ENCODE measurements around the gene RPS23.

RPS23 gene

GRCh38 chr5:82257247-82257646, 20.9 kb downstream of the RPS23 start:
- H3K27ac ChIP-seq (ENCODE audit: low read depth, low read length), result no peak overlapping the region
- no peak overlapping the region for H3K4me3 ChIP-seq (ENCODE audit: low read depth in 1 of 5, low read length in 5 of 5)

GRCh38 chr5:82255844-82256243, 22.3 kb downstream of the RPS23 start:
- Histone ChIP-seq H3K27ac (ENCODE audit: low read depth, low read length) (no peak overlapping the region), H3K9me3 (ENCODE audit: control insufficient read depth in 5 of 5, low read length in 5 of 5) (no peaks in the 10 kb centered on the region), H3K9ac (ENCODE audit: low read length in 5 of 5) (no peak overlapping the region), H3K4me3 (ENCODE audit: low read depth in 1 of 5, low read length in 5 of 5) (no peak overlapping the region), H3K27me3 (ENCODE audit: control insufficient read depth in 5 of 5, insufficient read depth in 4 of 5, low read length in 5 of 5) (no peaks in the 10 kb centered on the region), H3K36me3 (ENCODE audit: control insufficient read depth in 5 of 5, insufficient read depth in 5 of 5, low read length in 5 of 5) (peaks cover 0 to 6% (median 0%) of the 10 kb centered on the region in 5 donors), H3K4me1 (ENCODE audit: control insufficient read depth in 5 of 5, insufficient read depth in 5 of 5, low read length in 5 of 5) (peaks cover 0 to 19% (median 2%) of the 10 kb centered on the region in 5 donors)

More at GRCh38 chr5:82257247-82257646, 20.9 kb downstream of the RPS23 start:
- no peaks in the 10 kb centered on the region for H3K9me3 ChIP-seq (ENCODE audit: control insufficient read depth in 5 of 5, low read length in 5 of 5)
- peaks cover 0 to 6% (median 0%) of the 10 kb centered on the region in 5 donors for H3K36me3 ChIP-seq (ENCODE audit: control insufficient read depth in 5 of 5, insufficient read depth in 5 of 5, low read length in 5 of 5)
- peaks cover 0 to 19% (median 2%) of the 10 kb centered on the region in 5 donors for H3K4me1 ChIP-seq (ENCODE audit: control insufficient read depth in 5 of 5, insufficient read depth in 5 of 5, low read length in 5 of 5)
- H3K9ac ChIP-seq (ENCODE audit: low read length in 5 of 5), result no peak overlapping the region
- no peaks in the 10 kb centered on the region for H3K27me3 ChIP-seq (ENCODE audit: control insufficient read depth in 5 of 5, insufficient read depth in 4 of 5, low read length in 5 of 5)

GRCh38 chr5:82252744-82253143, 25.4 kb downstream of the RPS23 start:
- Histone ChIP-seq H3K27me3 (ENCODE audit: control insufficient read depth in 5 of 5, insufficient read depth in 4 of 5, low read length in 5 of 5) (no peaks in the 10 kb centered on the region), H3K4me3 (ENCODE audit: low read depth in 1 of 5, low read length in 5 of 5) (no peak overlapping the region), H3K4me1 (ENCODE audit: control insufficient read depth in 5 of 5, insufficient read depth in 5 of 5, low read length in 5 of 5) (peaks cover 0 to 7% (median 0%) of the 10 kb centered on the region in 5 donors), H3K9ac (ENCODE audit: low read length in 5 of 5) (no peak overlapping the region), H3K9me3 (ENCODE audit: control insufficient read depth in 5 of 5, low read length in 5 of 5) (peaks cover 0 to 3% (median 0%) of the 10 kb centered on the region in 5 donors), H3K27ac (ENCODE audit: low read depth, low read length) (no peak overlapping the region), H3K36me3 (ENCODE audit: control insufficient read depth in 5 of 5, insufficient read depth in 5 of 5, low read length in 5 of 5) (peaks cover 0 to 6% (median 0%) of the 10 kb centered on the region in 5 donors)

GRCh38 chr5:82246960-82247574, 31.1 kb downstream of the RPS23 start:
- H3K4me1 ChIP-seq (ENCODE audit: control insufficient read depth in 5 of 5, insufficient read depth in 5 of 5, low read length in 5 of 5), result no peaks in the 10 kb centered on the region
- no peak overlapping the region for H3K4me3 ChIP-seq (ENCODE audit: low read depth in 1 of 5, low read length in 5 of 5)
- no peaks in the 10 kb centered on the region for H3K27me3 ChIP-seq (ENCODE audit: control insufficient read depth in 5 of 5, insufficient read depth in 4 of 5, low read length in 5 of 5)
- H3K27ac ChIP-seq (ENCODE audit: low read depth, low read length), result no peak overlapping the region
- H3K9ac ChIP-seq (ENCODE audit: low read length in 5 of 5), result no peak overlapping the region
- no peaks in the 10 kb centered on the region for H3K36me3 ChIP-seq (ENCODE audit: control insufficient read depth in 5 of 5, insufficient read depth in 5 of 5, low read length in 5 of 5)
- peaks cover 0 to 12% (median 5%) of the 10 kb centered on the region in 5 donors for H3K9me3 ChIP-seq (ENCODE audit: control insufficient read depth in 5 of 5, low read length in 5 of 5)

- peaks cover 0 to 12% (median 5%) of the 10 kb centered on the region in 5 donors for H3K9me3 ChIP-seq (ENCODE audit: control insufficient read depth in 5 of 5, low read length in 5 of 5)
- no peak overlapping the region for H3K27ac ChIP-seq (ENCODE audit: low read depth, low read length)
- H3K9ac ChIP-seq (ENCODE audit: low read length in 5 of 5), result no peak overlapping the region
- no peak overlapping the region for H3K4me3 ChIP-seq (ENCODE audit: low read depth in 1 of 5, low read length in 5 of 5)
- no peaks in the 10 kb centered on the region for H3K36me3 ChIP-seq (ENCODE audit: control insufficient read depth in 5 of 5, insufficient read depth in 5 of 5, low read length in 5 of 5)
- no peaks in the 10 kb centered on the region for H3K4me1 ChIP-seq (ENCODE audit: control insufficient read depth in 5 of 5, insufficient read depth in 5 of 5, low read length in 5 of 5)
- no peaks in the 10 kb centered on the region for H3K27me3 ChIP-seq (ENCODE audit: control insufficient read depth in 5 of 5, insufficient read depth in 4 of 5, low read length in 5 of 5)
These were observed 33.1 kb downstream of the RPS23 start for GRCh38 chr5:82244854-82245635.

- no peaks in the 10 kb centered on the region for H3K27me3 ChIP-seq (ENCODE audit: control insufficient read depth in 5 of 5, insufficient read depth in 4 of 5, low read length in 5 of 5)
- H3K36me3 ChIP-seq (ENCODE audit: control insufficient read depth in 5 of 5, insufficient read depth in 5 of 5, low read length in 5 of 5), result no peaks in the 10 kb centered on the region
- H3K4me3 ChIP-seq (ENCODE audit: low read depth in 1 of 5, low read length in 5 of 5), result no peak overlapping the region
- H3K9me3 ChIP-seq (ENCODE audit: control insufficient read depth in 5 of 5, low read length in 5 of 5), result peaks cover 0 to 12% (median 5%) of the 10 kb centered on the region in 5 donors
- H3K4me1 ChIP-seq (ENCODE audit: control insufficient read depth in 5 of 5, insufficient read depth in 5 of 5, low read length in 5 of 5), result no peaks in the 10 kb centered on the region
- no peak overlapping the region for H3K27ac ChIP-seq (ENCODE audit: low read depth, low read length)
- no peak overlapping the region for H3K9ac ChIP-seq (ENCODE audit: low read length in 5 of 5)
These were observed 34.0 kb downstream of the RPS23 start for GRCh38 chr5:82244151-82244550.

- Histone ChIP-seq H3K4me1 (ENCODE audit: control insufficient read depth in 5 of 5, insufficient read depth in 5 of 5, low read length in 5 of 5) (no peaks in the 10 kb centered on the region), H3K27ac (ENCODE audit: low read depth, low read length) (no peak overlapping the region), H3K4me3 (ENCODE audit: low read depth in 1 of 5, low read length in 5 of 5) (no peak overlapping the region), H3K9me3 (ENCODE audit: control insufficient read depth in 5 of 5, low read length in 5 of 5) (no peaks in the 10 kb centered on the region), H3K27me3 (ENCODE audit: control insufficient read depth in 5 of 5, insufficient read depth in 4 of 5, low read length in 5 of 5) (no peaks in the 10 kb centered on the region), H3K9ac (ENCODE audit: low read length in 5 of 5) (no peak overlapping the region), H3K36me3 (ENCODE audit: control insufficient read depth in 5 of 5, insufficient read depth in 5 of 5, low read length in 5 of 5) (no peaks in the 10 kb centered on the region)
These were observed 43.3 kb downstream of the RPS23 start for GRCh38 chr5:82234885-82235284.

- H3K27ac ChIP-seq (ENCODE audit: low read depth, low read length), result no peak overlapping the region
- H3K4me3 ChIP-seq (ENCODE audit: low read depth in 1 of 5, low read length in 5 of 5), result no peak overlapping the region
- H3K9ac ChIP-seq (ENCODE audit: low read length in 5 of 5), result no peak overlapping the region
- no peaks in the 10 kb centered on the region for H3K9me3 ChIP-seq (ENCODE audit: control insufficient read depth in 5 of 5, low read length in 5 of 5)
- H3K4me1 ChIP-seq (ENCODE audit: control insufficient read depth in 5 of 5, insufficient read depth in 5 of 5, low read length in 5 of 5), result peaks cover 0 to 3% (median 0%) of the 10 kb centered on the region in 5 donors
- no peaks in the 10 kb centered on the region for H3K27me3 ChIP-seq (ENCODE audit: control insufficient read depth in 5 of 5, insufficient read depth in 4 of 5, low read length in 5 of 5)
- H3K36me3 ChIP-seq (ENCODE audit: control insufficient read depth in 5 of 5, insufficient read depth in 5 of 5, low read length in 5 of 5), result no peaks in the 10 kb centered on the region
These were observed 52.5 kb downstream of the RPS23 start for GRCh38 chr5:82225525-82226172.

All from subcutaneous abdominal adipose tissue (tissue), 5 donors.